ENCODE data around the gene AGBL5. TPM values are rescaled to one million over a fixed set of nuclear protein-coding genes. Genes with fewer than 3 reads are reported as not detected.

Gene AGBL5
- total RNA-seq, 1 experiment from 2014 or later: 55.4 TPM

DNA sequence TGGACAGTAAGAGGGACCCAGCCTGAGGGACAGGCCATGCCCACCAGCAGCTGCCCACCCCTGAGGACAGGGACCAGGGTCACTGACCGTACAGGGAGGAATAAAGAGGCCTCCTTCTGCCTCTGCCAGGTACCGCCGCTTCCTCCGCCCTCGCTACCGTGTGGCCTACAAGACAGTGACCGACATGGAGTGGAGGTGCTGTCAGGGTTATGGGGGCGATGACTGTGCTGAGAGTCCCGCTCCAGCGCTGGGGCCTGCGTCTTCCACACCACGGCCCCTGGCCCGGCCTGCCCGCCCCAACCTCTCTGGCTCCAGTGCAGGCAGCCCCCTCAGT lies 29.1 kb downstream of the AGBL5 start:
- Histone ChIP-seq H4K91ac (ENCODE audit: insufficient read length, low read depth, low read length) (no peak overlapping the region), H3K4ac (ENCODE audit: low read depth, low read length) (no peak overlapping the region), H2BK15ac (ENCODE audit: low read depth, low read length) (no peak overlapping the region), H3K27ac (ENCODE audit: insufficient read length, low read depth, low read length) (no peak overlapping the region), H3K23ac (ENCODE audit: insufficient read length, low read depth, low read length) (no peak overlapping the region), H2AFZ (ENCODE audit: low read length) (no peak overlapping the region), H3K23me2 (ENCODE audit: insufficient read length, low read depth, low read length, poor library complexity, severe bottlenecking) (no peaks in the 10 kb centered on the region), H4K20me1 (ENCODE audit: control insufficient read depth, insufficient read depth, insufficient read length) (no peaks in the 10 kb centered on the region), H3K27me3 (ENCODE audit: insufficient read depth, low read length) (no peaks in the 10 kb centered on the region), H3K4me2 (ENCODE audit: insufficient read depth, insufficient read length, low read length) (no peak overlapping the region), H2BK120ac (ENCODE audit: low read depth, low read length, poor library complexity, severe bottlenecking) (no peak overlapping the region), H3K79me1 (ENCODE audit: insufficient read depth, low read depth, low read length, poor library complexity, severe bottlenecking) (no peaks in the 10 kb centered on the region), H3K79me2 (ENCODE audit: insufficient read depth, low read length) (no peaks in the 10 kb centered on the region), H4K5ac (ENCODE audit: insufficient read length, low read depth, low read length) (no peak overlapping the region), H3K56ac (ENCODE audit: insufficient read length, low read depth, low read length) (no peak overlapping the region), H3K18ac (ENCODE audit: insufficient read length, low read depth, low read length) (no peak overlapping the region), H3K14ac (ENCODE audit: insufficient read depth, low read length) (no peak overlapping the region), H2AK5ac (ENCODE audit: insufficient read length, low read length) (no peak overlapping the region), H2BK5ac (ENCODE audit: insufficient read length, low read length) (no peak overlapping the region), H3K4me1 (ENCODE audit: insufficient read depth, low read length) (no peaks in the 10 kb centered on the region), H2BK20ac (ENCODE audit: low read depth, low read length, poor library complexity, severe bottlenecking) (no peak overlapping the region), H3K9me3 (ENCODE audit: control insufficient read depth, low read depth, low read length) (no peaks in the 10 kb centered on the region), H4K8ac (replicated peaks; ENCODE audit: insufficient read length, low read depth, low read length) (no peak overlapping the region), H3T11ph (ENCODE audit: low read length) (no peak overlapping the region), H2BK12ac (ENCODE audit: insufficient read length, low read depth, low read length) (no peak overlapping the region), H3K9ac (ENCODE audit: extremely low read depth, insufficient read length, low read length) (no peak overlapping the region)
- H3K27ac Mint-ChIP-seq: peak overlapping the region in 1 of 3 experiments; percentile 74; a peak in 2 of 7 replicates
- H3K27me3 Mint-ChIP-seq (ENCODE audit: low read depth): peaks cover 27% of the 10 kb centered on the region
- peaks cover 22 to 46% of the 10 kb centered on the region in 2 experiments for H3K4me1 Mint-ChIP-seq
- H3K4me3 Mint-ChIP-seq: peak overlapping the region in 1 of 2 experiments; percentile 75; a peak in 2 of 5 replicates
- TF ChIP-seq, protein P1, sequence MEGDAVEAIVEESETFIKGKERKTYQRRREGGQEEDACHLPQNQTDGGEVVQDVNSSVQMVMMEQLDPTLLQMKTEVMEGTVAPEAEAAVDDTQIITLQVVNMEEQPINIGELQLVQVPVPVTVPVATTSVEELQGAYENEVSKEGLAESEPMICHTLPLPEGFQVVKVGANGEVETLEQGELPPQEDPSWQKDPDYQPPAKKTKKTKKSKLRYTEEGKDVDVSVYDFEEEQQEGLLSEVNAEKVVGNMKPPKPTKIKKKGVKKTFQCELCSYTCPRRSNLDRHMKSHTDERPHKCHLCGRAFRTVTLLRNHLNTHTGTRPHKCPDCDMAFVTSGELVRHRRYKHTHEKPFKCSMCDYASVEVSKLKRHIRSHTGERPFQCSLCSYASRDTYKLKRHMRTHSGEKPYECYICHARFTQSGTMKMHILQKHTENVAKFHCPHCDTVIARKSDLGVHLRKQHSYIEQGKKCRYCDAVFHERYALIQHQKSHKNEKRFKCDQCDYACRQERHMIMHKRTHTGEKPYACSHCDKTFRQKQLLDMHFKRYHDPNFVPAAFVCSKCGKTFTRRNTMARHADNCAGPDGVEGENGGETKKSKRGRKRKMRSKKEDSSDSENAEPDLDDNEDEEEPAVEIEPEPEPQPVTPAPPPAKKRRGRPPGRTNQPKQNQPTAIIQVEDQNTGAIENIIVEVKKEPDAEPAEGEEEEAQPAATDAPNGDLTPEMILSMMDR (conservative IDR thresholded peaks at IDR 0.05): no peak
- no peak for DNase-seq
- no peaks in the 10 kb centered on the region for H3K36me3 Mint-ChIP-seq (ENCODE audit: insufficient read depth in 1 of 3, low read depth in 3 of 3)
- H3K9me3 Mint-ChIP-seq: no peaks in the 10 kb centered on the region
- no CpG with 5 or more reads among the region's 14 CpGs for WGBS (ENCODE audit: extremely low coverage, insufficient read length, low lambda C conversion rate)
